HCT116 (cell line): ENCODE measurements around the gene CYP2A13. TPM values are rescaled to one million over a fixed set of nuclear protein-coding genes. Genes with fewer than 3 reads are reported as not detected.

ENCODE experiments used
- ATAC-seq: fragments of 200-7000 bp; cut with Tn5 transposase; 2 replicates; pipeline ENCODE4 v1.9.1; 2020; ENCODE audit warnings: mild to moderate bottlenecking, moderate library complexity
- BruUV-seq: library from RNA; stranded (reverse); fragments of 400-500 nt; replicated peaks from 2 replicates; lab custom pipeline; 2021; lab: Mats Ljungman, UMichigan
- CTCF ChIA-PET: fragments of 300-600 bp; sonication (Branson Sonifier 250); formaldehyde crosslinking; loops from one replicate; lab custom pipeline; 2021; ENCODE audit warnings: antibody characterized with exemption; lab: Charles Lee
- POLR2A ChIA-PET: fragments of 300-600, 350-600 bp; sonication (Branson Sonifier 250); formaldehyde crosslinking; loops from one replicate; lab custom pipeline; 2021; ENCODE audit warnings: antibody characterized with exemption; lab: Charles Lee
- RAD21 ChIA-PET, 2 experiments: fragments of 300-600 bp; sonication (Branson Sonifier 250); formaldehyde crosslinking; loops; one replicate each; lab custom pipeline; 2023; ENCODE audit warnings: low total read pairs in 2 of 2; ENCODE audit not compliant: uncharacterized antibody in 2 of 2, unreplicated experiment in 2 of 2, low non-redundant PET in 1 of 2; lab: Charles Lee
- DNase-seq: peaks from one replicate; pipeline ENCODE4 v3.0.0-alpha.2; 2010; ENCODE audit warnings: low read depth, low spot score
- H2AFZ ChIP-seq: fragments of 200-600 bp; shearing (Covaris generic), sonication (generic); 2 replicates; pipeline ENCODE4 v1.6.1; 2017; ENCODE audit warnings: low read depth, mixed run types, mixed read lengths, antibody characterized with exemption, low read length; ENCODE audit not compliant: poor library complexity, severe bottlenecking
- H3K27ac ChIP-seq: 2 replicates; pipeline ENCODE4 v1.5.1; 2012; ENCODE audit warnings: low read depth, low read length
- H3K27me3 ChIP-seq: fragments of 200-600 bp; sonication (generic); 2 replicates; pipeline ENCODE4 v1.6.1; 2016; ENCODE audit warnings: mixed run types, low read length, mixed read lengths; ENCODE audit not compliant: insufficient read depth
- H3K36me3 ChIP-seq, 2 experiments: fragments of 200-500 bp in 1 of 2; fragments of 200-600 bp in 1 of 2; sonication (Bioruptor generic) in 1 of 2; sonication (generic) in 1 of 2; 2 replicates each; pipeline versions ENCODE4 v1.5.1 to v1.6.1; 2014 to 2016; ENCODE audit warnings: low read length in 2 of 2, inconsistent platforms in 1 of 2, mixed read lengths in 1 of 2, mixed run types in 1 of 2; ENCODE audit not compliant: insufficient read depth in 2 of 2, control insufficient read depth in 1 of 2
- H3K4me1 ChIP-seq, 2 experiments: fragments of 200-600 bp in 1 of 2; sonication (generic) in 1 of 2; 2 replicates each; pipeline versions ENCODE4 v1.5.1 to v1.6.1; 2012 to 2017; ENCODE audit warnings: low read length in 2 of 2, inconsistent platforms in 1 of 2, mild to moderate bottlenecking in 1 of 2, mixed read lengths in 1 of 2, mixed run types in 1 of 2, moderate library complexity in 1 of 2; ENCODE audit not compliant: insufficient read depth in 2 of 2, control insufficient read depth in 1 of 2
- H3K4me2 ChIP-seq: fragments of 200-600 bp; sonication (generic); 2 replicates; pipeline ENCODE4 v1.6.1; 2017; ENCODE audit warnings: mixed run types, low read length, mixed read lengths
- H3K4me3 ChIP-seq, 2 experiments: fragments of 200-600 bp in 1 of 2; sonication (generic) in 1 of 2; replicated peaks in 1 of 2; 2 replicates each; pipeline ENCODE4 v1.5.1; 2011 to 2016; ENCODE audit warnings: low read length in 2 of 2, control low read depth in 1 of 2, low read depth in 1 of 2, mild to moderate bottlenecking in 1 of 2, mixed read lengths in 1 of 2, mixed run types in 1 of 2
- H3K79me2 ChIP-seq: fragments of 200-600 bp; sonication (generic); 2 replicates; pipeline ENCODE4 v1.6.1; 2017; ENCODE audit warnings: mild to moderate bottlenecking, mixed run types, low read length, moderate library complexity, mixed read lengths; ENCODE audit not compliant: insufficient read depth
- H3K9ac ChIP-seq: fragments of 200-600 bp; sonication (generic); 2 replicates; pipeline ENCODE4 v1.6.1; 2016; ENCODE audit warnings: low read length, mixed read lengths
- H3K9me2 ChIP-seq: fragments of 200-600 bp; sonication (generic), shearing (Covaris generic); 2 replicates; pipeline ENCODE4 v1.6.1; 2017; ENCODE audit warnings: mixed run types, mild to moderate bottlenecking, moderate library complexity; ENCODE audit not compliant: insufficient read depth
- H3K9me3 ChIP-seq, 2 experiments: fragments of 200-500 bp in 1 of 2; fragments of 200-600 bp in 1 of 2; sonication (Bioruptor generic) in 1 of 2; sonication (generic) in 1 of 2; 2 replicates each; pipeline ENCODE4 v1.6.1; 2014 to 2017; ENCODE audit warnings: low read length in 2 of 2, mixed read lengths in 2 of 2, inconsistent platforms in 1 of 2, low read depth in 1 of 2, mild to moderate bottlenecking in 1 of 2, mixed run types in 1 of 2, moderate library complexity in 1 of 2; ENCODE audit not compliant: control insufficient read depth in 1 of 2, insufficient read depth in 1 of 2
- H4K20me1 ChIP-seq: fragments of 200-600 bp; sonication (generic), shearing (Covaris generic); 2 replicates; pipeline ENCODE4 v1.6.1; 2017; ENCODE audit warnings: mixed run types, mild to moderate bottlenecking, moderate library complexity; ENCODE audit not compliant: insufficient read depth
- CEBPB ChIP-seq: IDR thresholded peaks from 2 replicates; pipeline ENCODE4 v1.6.1; 2012; ENCODE audit warnings: low read depth
- EGR1 ChIP-seq: IDR thresholded peaks from 2 replicates; pipeline ENCODE4 v1.6.1; 2012; ENCODE audit warnings: low read depth
- ELF1 ChIP-seq: IDR thresholded peaks from 2 replicates; pipeline ENCODE4 v1.6.1; 2012; ENCODE audit warnings: low read depth, borderline replicate concordance
- EZH2 ChIP-seq: fragments of 200-600 bp; sonication (generic); IDR thresholded peaks from 2 replicates; pipeline ENCODE4 v1.6.1; 2017; ENCODE audit warnings: antibody characterized with exemption, mixed run types
- EZH2phosphoT487 ChIP-seq: fragments of 200-600 bp; IDR thresholded peaks from 2 replicates; pipeline ENCODE4 v1.6.1; 2018; ENCODE audit warnings: antibody characterized with exemption, borderline replicate concordance
- JUND ChIP-seq: IDR thresholded peaks from 2 replicates; pipeline ENCODE4 v1.6.1; 2012
- POLR2AphosphoS5 ChIP-seq: IDR thresholded peaks from 2 replicates; pipeline ENCODE4 v1.6.1; 2011; ENCODE audit warnings: mild to moderate bottlenecking, low read depth, low read length, moderate library complexity
- RAD21 ChIP-seq: IDR thresholded peaks from 2 replicates; pipeline ENCODE4 v1.6.1; 2012; ENCODE audit warnings: low read depth, mild to moderate bottlenecking
- SIN3A ChIP-seq: IDR thresholded peaks from 2 replicates; pipeline ENCODE4 v1.6.1; 2012; ENCODE audit warnings: low read depth
- SP1 ChIP-seq: IDR thresholded peaks from 2 replicates; pipeline ENCODE4 v1.6.1; 2012; ENCODE audit warnings: low read depth
- TCF7L2 ChIP-seq: IDR thresholded peaks from 2 replicates; pipeline ENCODE4 v1.7.0; 2011; ENCODE audit warnings: borderline replicate concordance, inconsistent platforms; ENCODE audit not compliant: insufficient read depth, insufficient read length; ENCODE audit errors: extremely low read depth
- YY1 ChIP-seq: IDR thresholded peaks from 2 replicates; pipeline ENCODE4 v1.6.1; 2011; ENCODE audit warnings: low read length, low read depth, moderate library complexity, mild to moderate bottlenecking; ENCODE audit not compliant: insufficient replicate concordance; ENCODE audit errors: extremely low read depth
- ZNF274 ChIP-seq: fragments of 200-500 bp; sonication (Bioruptor generic); IDR thresholded peaks from 2 replicates; pipeline ENCODE4 v1.6.1; 2014; ENCODE audit warnings: mild to moderate bottlenecking, low read depth, low read length, inconsistent platforms
- intact Hi-C: fragments of 100-400 bp; cut with micrococcal nuclease; formaldehyde crosslinking; loops from 2 replicates; pipeline ENCODE4 v1.10.0; 2022
- total RNA-seq: library from RNA; stranded (reverse); gene quantifications from one replicate; pipeline ENCODE4 v1.2.1, GENCODE V29; 2021; ENCODE audit not compliant: unreplicated experiment
- TF ChIP-seq, protein P1 (sequence below): IDR thresholded peaks from 2 replicates; pipeline ENCODE4 v1.6.1; 2012; ENCODE audit warnings: low read depth
- TF ChIP-seq, protein P2 (sequence below): IDR thresholded peaks from 2 replicates; pipeline ENCODE4 v1.6.1; 2011; ENCODE audit warnings: mild to moderate bottlenecking, low read length, moderate library complexity; ENCODE audit not compliant: insufficient replicate concordance; ENCODE audit errors: extremely low read depth
- TF ChIP-seq, protein P3 (sequence below), 3 experiments: fragments of 200-600 bp in 1 of 3; sonication (generic) in 1 of 3; IDR thresholded peaks in 2 of 3; conservative IDR thresholded peaks in 1 of 3; 2 replicates each; pipeline ENCODE4 v1.5.1; 2012 to 2017; ENCODE audit warnings: low read depth in 2 of 3, low read length in 2 of 3, antibody characterized with exemption in 1 of 3, borderline replicate concordance in 1 of 3, control low read depth in 1 of 3, mild to moderate bottlenecking in 1 of 3, mixed read lengths in 1 of 3, mixed run types in 1 of 3, moderate library complexity in 1 of 3; ENCODE audit not compliant: insufficient read depth in 1 of 3

The CYP2A13 gene
- total RNA-seq, 1 experiment from 2014 or later, result not detected

DNA sequence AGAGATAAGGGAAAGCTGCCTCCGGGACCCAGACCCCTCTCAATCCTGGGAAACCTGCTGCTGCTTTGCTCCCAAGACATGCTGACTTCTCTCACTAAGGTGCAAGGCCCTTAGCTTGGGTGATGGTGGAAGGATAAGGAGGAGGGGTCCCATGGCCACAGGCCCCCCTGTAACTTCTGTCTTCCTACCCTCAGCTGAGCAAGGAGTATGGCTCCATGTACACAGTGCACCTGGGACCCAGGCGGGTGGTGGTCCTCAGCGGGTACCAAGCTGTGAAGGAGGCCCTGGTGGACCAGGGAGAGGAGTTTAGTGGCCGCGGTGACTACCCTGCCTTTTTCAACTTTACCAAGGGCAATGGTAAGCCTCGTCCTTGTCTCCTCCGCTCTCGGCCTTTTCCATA lies 28.0 kb downstream of the CYP2A13 start:
- CTCF ChIA-PET, result no interaction called here
- Histone ChIP-seq H3K79me2 (no peaks in the 10 kb centered on the region), H3K4me2 (no peak overlapping the region), H4K20me1 (no peaks in the 10 kb centered on the region), H3K36me3 (no peaks in the 10 kb centered on the region), H3K9ac (no peak overlapping the region), H3K4me1 (no peaks in the 10 kb centered on the region), H3K9me3 (no peaks in the 10 kb centered on the region), H2AFZ (no peak overlapping the region), H3K27me3 (peaks cover 3% of the 10 kb centered on the region; the same call in 1 of the 2 replicates), H3K4me3 (no peak overlapping the region), H3K27ac (no peak overlapping the region), H3K9me2 (no peaks in the 10 kb centered on the region)
- no TSS peak for BruUV-seq
- ATAC-seq (no peak), DNase-seq (no peak)
- no peak for TF ChIP-seq RAD21
- TF ChIP-seq TCF7L2, result no peak
- TF ChIP-seq CEBPB, result no peak
- TF ChIP-seq POLR2AphosphoS5, result no peak
- TF ChIP-seq, protein P1, sequence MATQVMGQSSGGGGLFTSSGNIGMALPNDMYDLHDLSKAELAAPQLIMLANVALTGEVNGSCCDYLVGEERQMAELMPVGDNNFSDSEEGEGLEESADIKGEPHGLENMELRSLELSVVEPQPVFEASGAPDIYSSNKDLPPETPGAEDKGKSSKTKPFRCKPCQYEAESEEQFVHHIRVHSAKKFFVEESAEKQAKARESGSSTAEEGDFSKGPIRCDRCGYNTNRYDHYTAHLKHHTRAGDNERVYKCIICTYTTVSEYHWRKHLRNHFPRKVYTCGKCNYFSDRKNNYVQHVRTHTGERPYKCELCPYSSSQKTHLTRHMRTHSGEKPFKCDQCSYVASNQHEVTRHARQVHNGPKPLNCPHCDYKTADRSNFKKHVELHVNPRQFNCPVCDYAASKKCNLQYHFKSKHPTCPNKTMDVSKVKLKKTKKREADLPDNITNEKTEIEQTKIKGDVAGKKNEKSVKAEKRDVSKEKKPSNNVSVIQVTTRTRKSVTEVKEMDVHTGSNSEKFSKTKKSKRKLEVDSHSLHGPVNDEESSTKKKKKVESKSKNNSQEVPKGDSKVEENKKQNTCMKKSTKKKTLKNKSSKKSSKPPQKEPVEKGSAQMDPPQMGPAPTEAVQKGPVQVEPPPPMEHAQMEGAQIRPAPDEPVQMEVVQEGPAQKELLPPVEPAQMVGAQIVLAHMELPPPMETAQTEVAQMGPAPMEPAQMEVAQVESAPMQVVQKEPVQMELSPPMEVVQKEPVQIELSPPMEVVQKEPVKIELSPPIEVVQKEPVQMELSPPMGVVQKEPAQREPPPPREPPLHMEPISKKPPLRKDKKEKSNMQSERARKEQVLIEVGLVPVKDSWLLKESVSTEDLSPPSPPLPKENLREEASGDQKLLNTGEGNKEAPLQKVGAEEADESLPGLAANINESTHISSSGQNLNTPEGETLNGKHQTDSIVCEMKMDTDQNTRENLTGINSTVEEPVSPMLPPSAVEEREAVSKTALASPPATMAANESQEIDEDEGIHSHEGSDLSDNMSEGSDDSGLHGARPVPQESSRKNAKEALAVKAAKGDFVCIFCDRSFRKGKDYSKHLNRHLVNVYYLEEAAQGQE, result no peak
- no peak for TF ChIP-seq YY1
- TF ChIP-seq ZNF274, result no peak
- TF ChIP-seq, protein P2, sequence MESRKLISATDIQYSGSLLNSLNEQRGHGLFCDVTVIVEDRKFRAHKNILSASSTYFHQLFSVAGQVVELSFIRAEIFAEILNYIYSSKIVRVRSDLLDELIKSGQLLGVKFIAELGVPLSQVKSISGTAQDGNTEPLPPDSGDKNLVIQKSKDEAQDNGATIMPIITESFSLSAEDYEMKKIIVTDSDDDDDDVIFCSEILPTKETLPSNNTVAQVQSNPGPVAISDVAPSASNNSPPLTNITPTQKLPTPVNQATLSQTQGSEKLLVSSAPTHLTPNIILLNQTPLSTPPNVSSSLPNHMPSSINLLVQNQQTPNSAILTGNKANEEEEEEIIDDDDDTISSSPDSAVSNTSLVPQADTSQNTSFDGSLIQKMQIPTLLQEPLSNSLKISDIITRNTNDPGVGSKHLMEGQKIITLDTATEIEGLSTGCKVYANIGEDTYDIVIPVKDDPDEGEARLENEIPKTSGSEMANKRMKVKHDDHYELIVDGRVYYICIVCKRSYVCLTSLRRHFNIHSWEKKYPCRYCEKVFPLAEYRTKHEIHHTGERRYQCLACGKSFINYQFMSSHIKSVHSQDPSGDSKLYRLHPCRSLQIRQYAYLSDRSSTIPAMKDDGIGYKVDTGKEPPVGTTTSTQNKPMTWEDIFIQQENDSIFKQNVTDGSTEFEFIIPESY, result no peak
- TF ChIP-seq EZH2, result no peak
- no peak for TF ChIP-seq EZH2phosphoT487
- TF ChIP-seq EGR1, result no peak
- TF ChIP-seq JUND, result no peak
- TF ChIP-seq SIN3A, result no peak
- TF ChIP-seq SP1, result no peak
- no peak for TF ChIP-seq ELF1
- TF ChIP-seq, protein P3, sequence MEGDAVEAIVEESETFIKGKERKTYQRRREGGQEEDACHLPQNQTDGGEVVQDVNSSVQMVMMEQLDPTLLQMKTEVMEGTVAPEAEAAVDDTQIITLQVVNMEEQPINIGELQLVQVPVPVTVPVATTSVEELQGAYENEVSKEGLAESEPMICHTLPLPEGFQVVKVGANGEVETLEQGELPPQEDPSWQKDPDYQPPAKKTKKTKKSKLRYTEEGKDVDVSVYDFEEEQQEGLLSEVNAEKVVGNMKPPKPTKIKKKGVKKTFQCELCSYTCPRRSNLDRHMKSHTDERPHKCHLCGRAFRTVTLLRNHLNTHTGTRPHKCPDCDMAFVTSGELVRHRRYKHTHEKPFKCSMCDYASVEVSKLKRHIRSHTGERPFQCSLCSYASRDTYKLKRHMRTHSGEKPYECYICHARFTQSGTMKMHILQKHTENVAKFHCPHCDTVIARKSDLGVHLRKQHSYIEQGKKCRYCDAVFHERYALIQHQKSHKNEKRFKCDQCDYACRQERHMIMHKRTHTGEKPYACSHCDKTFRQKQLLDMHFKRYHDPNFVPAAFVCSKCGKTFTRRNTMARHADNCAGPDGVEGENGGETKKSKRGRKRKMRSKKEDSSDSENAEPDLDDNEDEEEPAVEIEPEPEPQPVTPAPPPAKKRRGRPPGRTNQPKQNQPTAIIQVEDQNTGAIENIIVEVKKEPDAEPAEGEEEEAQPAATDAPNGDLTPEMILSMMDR (IDR thresholded peaks at IDR 0.05 in 2 of 3, conservative IDR thresholded peaks at IDR 0.05 in 1 of 3; ENCODE audit: borderline replicate concordance in 1 of 3, insufficient read depth in 1 of 3, low read depth in 2 of 3, low read length in 2 of 3), result no peak
- intact Hi-C loops, result no loop called here
- RAD21 ChIA-PET, result no interaction called here
- POLR2A ChIA-PET, result no interaction called here
